ENCODE data around the gene LRP1.

GRCh38 chr12:57240926-57241401 lies 112.7 kb downstream of the LRP1 start:
- TF ChIP-seq POLR2AphosphoS5 (IDR thresholded peaks at IDR 0.05) (no peak), CTCF (IDR thresholded peaks at IDR 0.05) (no peak), EP300 (IDR thresholded peaks at IDR 0.05) (no peak)

All from gastroesophageal sphincter (tissue), 3 donors.